DMS114 treated with DMSO at 0.1 percent for 48 hours (cell line): ENCODE data around the gene APOL3.
"Not testable (repeated sequence)": the region's sequence is repeated elsewhere in the genome, so short reads cannot be mapped to it uniquely, and the experiment has no call there.

Experiments
- DNase-seq: peaks from one replicate; lab custom pipeline; 2025; ENCODE audit not compliant: unreplicated experiment; lab: John Stamatoyannopoulos, UW

Gene APOL3

DNA sequence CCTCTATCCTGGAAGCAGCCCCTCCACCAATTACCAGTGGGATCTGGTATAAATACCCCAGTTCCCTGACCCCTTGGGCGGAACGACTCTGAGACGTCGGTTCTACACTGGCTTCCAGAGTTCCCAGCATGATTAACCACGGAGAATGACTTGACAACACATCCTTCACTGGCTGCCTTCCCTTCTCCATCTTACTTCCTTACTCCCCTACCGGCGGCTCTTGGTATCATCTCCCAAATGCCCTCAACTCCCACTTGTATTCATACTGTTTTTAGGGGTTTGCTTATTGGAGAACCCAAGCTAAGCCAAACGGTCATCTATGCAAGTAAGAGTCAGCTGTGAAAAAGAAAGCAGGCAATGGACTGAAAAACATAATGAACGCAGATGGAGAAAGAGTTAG, 56.1 kb downstream of the APOL3 start:
- no peak for DNase-seq

- no peak for DNase-seq
These were observed 56.7 kb downstream of the APOL3 start for GRCh38 chr22:36103891-36104290.

GRCh38 chr22:36102995-36103394, 57.6 kb downstream of the APOL3 start:
- no peak for DNase-seq

DNA sequence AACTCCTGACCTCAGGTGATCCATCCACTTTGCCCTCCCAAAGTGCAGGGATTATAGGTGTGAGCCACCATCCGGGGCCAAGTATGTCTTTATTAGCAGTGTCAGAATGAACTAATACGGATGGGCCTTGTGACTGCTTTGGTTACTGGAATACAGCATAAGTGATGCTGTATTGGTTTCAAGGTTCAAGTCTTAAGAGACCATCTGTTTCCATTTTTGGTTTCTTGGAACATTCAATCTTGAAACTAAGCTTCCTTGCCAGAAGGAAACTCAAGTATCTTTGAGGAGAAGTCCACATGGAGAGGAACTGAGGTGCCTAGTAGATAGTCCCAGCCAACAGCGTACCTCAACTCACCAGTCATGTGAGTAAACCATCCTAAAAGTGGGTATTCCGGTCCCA, 58.8 kb downstream of the APOL3 start:
- DNase-seq = no peak

GRCh38 chr22:36100908-36101307, 59.6 kb downstream of the APOL3 start:
- DNase-seq = not testable (repeated sequence)

DNA sequence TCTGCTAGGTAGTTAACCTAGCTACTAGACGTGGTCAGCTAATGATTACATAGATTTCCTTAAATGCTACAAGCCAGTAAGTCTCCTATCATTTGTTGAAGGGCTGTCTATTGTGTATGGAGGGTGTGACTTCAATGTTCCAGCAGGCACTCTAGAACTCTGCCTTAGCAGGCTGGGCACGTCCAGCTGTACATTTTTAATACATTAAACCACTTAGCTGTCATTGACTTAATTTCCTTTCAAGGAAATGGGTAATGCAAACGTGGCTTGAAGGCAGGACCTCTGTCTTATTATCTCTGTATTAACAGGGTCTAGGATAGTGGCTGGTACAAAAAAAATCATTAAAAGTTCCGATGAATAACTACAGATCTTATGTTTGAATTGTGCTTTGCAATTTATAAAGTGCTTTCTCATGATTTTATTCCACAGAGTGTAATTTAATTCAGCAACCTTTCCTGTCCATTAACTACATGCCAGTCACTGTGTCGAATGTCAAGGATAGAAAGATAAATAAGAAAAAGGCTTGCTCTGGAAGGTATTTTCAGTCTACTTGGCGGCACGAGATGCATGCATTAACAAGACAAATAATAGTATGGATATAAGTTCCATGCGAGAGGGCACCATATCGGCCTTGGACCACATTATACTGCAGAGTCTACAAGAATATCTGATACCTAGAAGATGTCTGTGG, 60.3 kb downstream of the APOL3 start:
- DNase-seq = no peak

DNA sequence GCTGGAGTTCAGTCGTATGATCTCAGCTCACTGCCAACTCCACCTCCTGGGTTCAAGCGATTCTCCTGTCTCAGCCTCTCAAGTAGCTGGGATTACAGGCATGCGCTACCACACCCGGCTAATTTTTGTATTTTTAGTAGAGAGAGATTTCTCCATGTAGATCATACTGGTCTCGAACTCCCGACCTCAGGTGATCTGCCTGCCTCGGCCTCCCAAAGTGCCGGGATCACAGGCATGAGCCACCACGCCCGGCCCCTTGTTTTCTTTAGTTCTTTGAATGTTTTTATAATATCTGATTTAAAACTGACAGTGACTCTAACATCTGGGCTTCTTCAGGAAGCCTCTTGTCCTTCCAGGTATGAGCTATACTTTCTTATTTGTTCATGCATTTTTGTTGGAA, 61.0 kb downstream of the APOL3 start:
- DNase-seq = not testable (repeated sequence)

DNA sequence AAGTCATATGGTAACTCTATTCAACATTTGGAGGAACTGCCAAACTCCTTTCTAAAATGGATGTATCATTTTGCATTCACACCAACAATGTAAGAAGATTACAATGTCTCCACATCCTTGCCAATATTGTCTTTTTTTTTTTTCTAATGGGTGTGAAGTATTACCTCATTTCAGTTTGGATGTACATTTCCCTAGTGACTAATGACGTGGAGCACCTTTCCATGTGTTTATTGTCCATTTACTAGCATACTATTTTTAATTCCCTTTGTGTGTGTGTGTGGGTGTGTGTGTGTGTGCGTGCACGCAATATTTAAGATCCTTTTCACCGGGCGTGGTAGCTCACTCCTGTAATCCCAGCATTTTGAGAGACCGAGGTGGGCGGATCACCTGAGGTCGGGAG, 62.7 kb downstream of the APOL3 start:
- no peak for DNase-seq

DNA sequence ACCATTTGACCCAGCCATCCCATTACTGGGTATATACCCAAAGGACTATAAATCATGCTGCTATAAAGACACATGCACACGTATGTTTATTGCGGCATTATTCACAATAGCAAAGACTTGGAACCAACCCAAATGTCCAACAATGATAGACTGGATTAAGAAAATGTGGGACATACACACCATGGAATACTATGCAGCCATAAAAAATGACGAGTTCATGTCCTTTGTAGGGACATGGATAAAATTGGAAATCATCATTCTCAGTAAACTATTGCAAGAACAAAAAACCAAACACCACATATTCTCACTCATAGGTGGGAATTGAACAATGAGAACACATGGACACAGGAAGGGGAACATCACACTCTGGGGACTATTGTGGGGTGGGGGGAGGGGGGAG, 69.8 kb downstream of the APOL3 start:
- not testable (repeated sequence) for DNase-seq
